ENCODE data around the gene NF1.

DNA sequence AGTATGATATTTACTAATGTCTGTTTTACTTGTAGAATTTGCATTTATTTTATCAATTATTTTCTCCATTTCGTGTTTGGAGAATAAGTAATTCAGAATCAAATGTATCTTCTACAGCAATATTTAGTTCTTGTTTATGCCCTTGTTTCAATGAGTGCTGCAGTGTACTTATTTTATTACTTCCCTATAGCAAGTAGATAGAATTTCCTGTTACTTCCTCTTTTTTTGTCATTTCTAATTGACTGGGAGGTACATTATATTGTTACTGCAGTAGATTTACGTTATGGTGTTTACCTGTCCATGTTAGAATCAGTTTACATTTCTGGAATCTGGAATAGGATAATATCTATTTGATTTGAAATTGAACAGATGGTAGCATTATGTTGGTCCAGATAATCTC lies 131.1 kb downstream of the NF1 start:
- TF ChIP-seq, protein P1, sequence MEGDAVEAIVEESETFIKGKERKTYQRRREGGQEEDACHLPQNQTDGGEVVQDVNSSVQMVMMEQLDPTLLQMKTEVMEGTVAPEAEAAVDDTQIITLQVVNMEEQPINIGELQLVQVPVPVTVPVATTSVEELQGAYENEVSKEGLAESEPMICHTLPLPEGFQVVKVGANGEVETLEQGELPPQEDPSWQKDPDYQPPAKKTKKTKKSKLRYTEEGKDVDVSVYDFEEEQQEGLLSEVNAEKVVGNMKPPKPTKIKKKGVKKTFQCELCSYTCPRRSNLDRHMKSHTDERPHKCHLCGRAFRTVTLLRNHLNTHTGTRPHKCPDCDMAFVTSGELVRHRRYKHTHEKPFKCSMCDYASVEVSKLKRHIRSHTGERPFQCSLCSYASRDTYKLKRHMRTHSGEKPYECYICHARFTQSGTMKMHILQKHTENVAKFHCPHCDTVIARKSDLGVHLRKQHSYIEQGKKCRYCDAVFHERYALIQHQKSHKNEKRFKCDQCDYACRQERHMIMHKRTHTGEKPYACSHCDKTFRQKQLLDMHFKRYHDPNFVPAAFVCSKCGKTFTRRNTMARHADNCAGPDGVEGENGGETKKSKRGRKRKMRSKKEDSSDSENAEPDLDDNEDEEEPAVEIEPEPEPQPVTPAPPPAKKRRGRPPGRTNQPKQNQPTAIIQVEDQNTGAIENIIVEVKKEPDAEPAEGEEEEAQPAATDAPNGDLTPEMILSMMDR (IDR thresholded peaks at IDR 0.05): no peak
- no peak for TF ChIP-seq POLR2A (IDR thresholded peaks at IDR 0.05)

Data from Peyer's patch (tissue), 4 donors.